Lung (tissue), 12 donors: Measurements from ENCODE around the gene HLF. TPM values are rescaled to one million over a fixed set of nuclear protein-coding genes. Genes with fewer than 3 reads are reported as not detected.

Experiments
- ATAC-seq: fragments of 200-7000 bp; cut with Tn5 transposase; one replicate; pipeline ENCODE4 v1.9.1; 2020; ENCODE audit warnings: moderate number of reproducible peaks; ENCODE audit not compliant: insufficient read depth, low FRiP score
- DNase-seq, 3 donors: peaks; one replicate each; pipeline ENCODE4 v3.0.0-alpha.2; 2013 to 2017
- H3K27ac ChIP-seq, 2 donors: one replicate each; pipeline ENCODE4 v1.5.1; 2013; ENCODE audit warnings: mild to moderate bottlenecking in 2 of 2, moderate library complexity in 2 of 2, control low read depth in 1 of 2, inconsistent platforms in 1 of 2, low read depth in 1 of 2, low read length in 1 of 2
- H3K27me3 ChIP-seq, 3 donors: one replicate each; pipeline ENCODE4 v1.5.1; 2013; ENCODE audit warnings: low read length in 2 of 3; ENCODE audit not compliant: control insufficient read depth in 3 of 3, insufficient read depth in 3 of 3
- H3K36me3 ChIP-seq, 4 donors: one replicate each; pipeline ENCODE4 v1.5.1; 2013; ENCODE audit warnings: low read length in 4 of 4, mild to moderate bottlenecking in 1 of 4, moderate library complexity in 1 of 4; ENCODE audit not compliant: control insufficient read depth in 4 of 4, insufficient read depth in 4 of 4
- H3K4me1 ChIP-seq, 5 donors: one replicate each; pipeline ENCODE4 v1.5.1; 2013; ENCODE audit warnings: low read length in 5 of 5, mild to moderate bottlenecking in 2 of 5, moderate library complexity in 1 of 5; ENCODE audit not compliant: control insufficient read depth in 5 of 5, insufficient read depth in 5 of 5
- H3K4me3 ChIP-seq: one replicate; pipeline ENCODE4 v1.5.1; 2013; ENCODE audit warnings: mild to moderate bottlenecking, control low read depth, moderate library complexity
- H3K9ac ChIP-seq, 2 donors: one replicate each; pipeline ENCODE4 v1.5.1; 2013; ENCODE audit warnings: low read length in 2 of 2, control low read depth in 1 of 2; ENCODE audit not compliant: insufficient read depth in 1 of 2
- H3K9me3 ChIP-seq, 4 donors: one replicate each; pipeline ENCODE4 v1.5.1; 2013; ENCODE audit warnings: low read length in 3 of 4, mild to moderate bottlenecking in 1 of 4, moderate library complexity in 1 of 4; ENCODE audit not compliant: control insufficient read depth in 4 of 4, insufficient read depth in 3 of 4
- WGBS, 2 donors: extraction: QIAGEN DNeasy Blood & Tissue Kit; methylation state at CpG; one replicate each; pipeline ENCODE4 v1.1.7; 2013; 5-methylcytosine and 5-hydroxymethylcytosine counted together
- polyA plus RNA-seq, 2 donors: library from polyadenylated mRNA; stranded (reverse); fragments of 200-250 nt; gene quantifications; one replicate each; pipeline ENCODE4 v1.2.1, GENCODE V29; 2013
- total RNA-seq, 2 donors: library from RNA; depleted of rRNA in 1 of 2; stranded (reverse); fragments of >200 nt in 1 of 2; gene quantifications; one replicate each; pipeline ENCODE4 v1.2.1, GENCODE V29; 2014 to 2021
- TF ChIP-seq, protein P1 (sequence below): IDR thresholded peaks from 2 replicates; pipeline ENCODE4 v1.5.1; 2012; ENCODE audit warnings: mild to moderate bottlenecking; ENCODE audit errors: control extremely low read depth, extremely low read depth
- donor health status: control.
- donor health status: control.
- donor health status: Bipolar disorder and iron deficiency.
- donor health status: healthy.
- donor health status: DM: yes; HTN: yes; CAD: no.

Gene HLF
- total and polyA plus RNA-seq, 4 donors: 3.2 to 21.3 (median 7.9) TPM

- Histone ChIP-seq H3K27ac (no peak overlapping the region), H3K4me3 (no peak overlapping the region), H3K27me3 (no peaks in the 10 kb centered on the region), H3K36me3 (no peaks in the 10 kb centered on the region), H3K4me1 (peaks cover 0 to 3% (median 0%) of the 10 kb centered on the region in 5 donors), H3K9ac (no peak overlapping the region), H3K9me3 (peaks cover 0 to 2% (median 0%) of the 10 kb centered on the region in 4 donors)
- DNase-seq (peak; percentile 74 to 86 (median 84)), ATAC-seq (peak; percentile 55)
- WGBS, 2 donors: 15% methylated on average over 10 of the region's 10 CpGs
- TF ChIP-seq, protein P1, sequence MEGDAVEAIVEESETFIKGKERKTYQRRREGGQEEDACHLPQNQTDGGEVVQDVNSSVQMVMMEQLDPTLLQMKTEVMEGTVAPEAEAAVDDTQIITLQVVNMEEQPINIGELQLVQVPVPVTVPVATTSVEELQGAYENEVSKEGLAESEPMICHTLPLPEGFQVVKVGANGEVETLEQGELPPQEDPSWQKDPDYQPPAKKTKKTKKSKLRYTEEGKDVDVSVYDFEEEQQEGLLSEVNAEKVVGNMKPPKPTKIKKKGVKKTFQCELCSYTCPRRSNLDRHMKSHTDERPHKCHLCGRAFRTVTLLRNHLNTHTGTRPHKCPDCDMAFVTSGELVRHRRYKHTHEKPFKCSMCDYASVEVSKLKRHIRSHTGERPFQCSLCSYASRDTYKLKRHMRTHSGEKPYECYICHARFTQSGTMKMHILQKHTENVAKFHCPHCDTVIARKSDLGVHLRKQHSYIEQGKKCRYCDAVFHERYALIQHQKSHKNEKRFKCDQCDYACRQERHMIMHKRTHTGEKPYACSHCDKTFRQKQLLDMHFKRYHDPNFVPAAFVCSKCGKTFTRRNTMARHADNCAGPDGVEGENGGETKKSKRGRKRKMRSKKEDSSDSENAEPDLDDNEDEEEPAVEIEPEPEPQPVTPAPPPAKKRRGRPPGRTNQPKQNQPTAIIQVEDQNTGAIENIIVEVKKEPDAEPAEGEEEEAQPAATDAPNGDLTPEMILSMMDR: peak; percentile 70
These were observed 84.1 kb downstream of the HLF start for GRCh38 chr17:55348749-55349354.

- Histone ChIP-seq H3K27ac (no peak overlapping the region), H3K9me3 (peaks cover 0 to 2% (median 0%) of the 10 kb centered on the region in 4 donors), H3K27me3 (no peaks in the 10 kb centered on the region), H3K9ac (no peak overlapping the region), H3K4me1 (peaks cover 0 to 3% (median 0%) of the 10 kb centered on the region in 5 donors), H3K4me3 (no peak overlapping the region), H3K36me3 (no peaks in the 10 kb centered on the region)
- no peak for DNase-seq
- TF ChIP-seq, protein P1: no peak
- ATAC-seq: no peak
- WGBS, 2 donors: 47 to 62% methylated on average over 2 of the region's 2 CpGs
These were observed 86.1 kb downstream of the HLF start for GRCh38 chr17:55350825-55351205.

DNA sequence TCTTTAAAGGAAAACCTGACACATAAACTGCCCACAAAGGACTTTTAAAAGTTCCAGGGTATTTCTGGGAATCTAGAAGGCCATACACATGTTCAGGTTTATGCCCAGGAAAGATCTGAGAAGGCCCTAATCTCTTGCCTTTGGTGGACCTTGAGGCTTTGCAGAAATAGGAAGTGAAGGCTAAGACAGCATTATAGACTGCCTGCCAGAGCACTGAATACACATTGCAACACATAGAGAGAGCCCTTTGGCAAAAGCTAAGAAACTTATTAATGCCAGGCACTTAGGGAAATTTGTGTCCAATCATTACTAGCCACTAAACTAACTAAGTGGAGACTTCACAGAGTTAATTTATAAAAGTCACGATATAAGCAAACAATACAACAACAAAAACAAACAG lies 86.5 kb downstream of the HLF start:
- DNase-seq (no peak), ATAC-seq (no peak)
- H3K27me3 ChIP-seq: no peaks in the 10 kb centered on the region
- 75 to 92% methylated on average over 1 of the region's 1 CpG for WGBS, 2 donors
- H3K4me3 ChIP-seq: no peak overlapping the region
- no peaks in the 10 kb centered on the region for H3K36me3 ChIP-seq
- peaks cover 0 to 3% (median 0%) of the 10 kb centered on the region in 5 donors for H3K4me1 ChIP-seq
- H3K9ac ChIP-seq: no peak overlapping the region
- H3K27ac ChIP-seq: no peak overlapping the region
- H3K9me3 ChIP-seq: peaks cover 0 to 2% (median 0%) of the 10 kb centered on the region in 4 donors
- TF ChIP-seq, protein P1: no peak

- H3K4me1 ChIP-seq: no peaks in the 10 kb centered on the region
These were observed 89.2 kb downstream of the HLF start for GRCh38 chr17:55354010-55354409.

More at GRCh38 chr17:55354010-55354409, 89.2 kb downstream of the HLF start:
- no peaks in the 10 kb centered on the region for H3K27me3 ChIP-seq
- DNase-seq: no peak
- H3K27ac ChIP-seq: no peak overlapping the region
- TF ChIP-seq, protein P1: no peak
- no peak overlapping the region for H3K9ac ChIP-seq
- no peak for ATAC-seq
- no peaks in the 10 kb centered on the region for H3K9me3 ChIP-seq
- no peak overlapping the region for H3K4me3 ChIP-seq
- no peaks in the 10 kb centered on the region for H3K36me3 ChIP-seq
- WGBS, 2 donors: 76 to 90% methylated on average over 1 of the region's 1 CpG
